DMS153 treated with DMSO at 0.1 percent for 48 hours (cell line): Measurements from ENCODE around the gene CMYA5.
"Not testable (repeated sequence)": the region's sequence is repeated elsewhere in the genome, so short reads cannot be mapped to it uniquely, and the experiment has no call there.

ENCODE experiments used
- DNase-seq: peaks from one replicate; lab custom pipeline; 2025; ENCODE audit not compliant: unreplicated experiment; lab: John Stamatoyannopoulos, UW

CMYA5 gene

GRCh38 chr5:79746642-79747569 lies 57.3 kb downstream of the CMYA5 start:
- DNase-seq = no peak

GRCh38 chr5:79750611-79751510 lies 61.2 kb downstream of the CMYA5 start:
- no peak for DNase-seq

DNA sequence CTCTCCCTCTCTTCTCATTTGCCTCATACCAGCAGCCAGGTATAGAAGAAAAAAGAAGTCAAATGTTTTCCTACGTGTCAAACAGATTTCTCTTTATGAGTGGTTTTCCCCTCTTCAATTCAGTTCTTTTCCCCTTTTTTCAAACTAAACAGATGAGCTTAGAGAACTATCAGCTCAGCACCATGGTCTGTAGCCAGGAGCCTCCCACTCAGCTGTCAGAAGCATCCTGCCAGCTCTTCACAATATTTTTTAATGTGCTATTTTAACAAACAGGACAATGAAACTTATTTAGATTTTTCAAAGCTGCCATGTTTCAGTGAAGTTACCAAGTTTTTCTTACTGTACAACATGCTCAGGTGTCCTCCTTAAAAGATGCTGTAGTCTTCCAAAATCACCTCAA lies 63.5 kb downstream of the CMYA5 start:
- no peak for DNase-seq

- no peak for DNase-seq
Measured at GRCh38 chr5:79753877-79754645, 64.4 kb downstream of the CMYA5 start.

DNA sequence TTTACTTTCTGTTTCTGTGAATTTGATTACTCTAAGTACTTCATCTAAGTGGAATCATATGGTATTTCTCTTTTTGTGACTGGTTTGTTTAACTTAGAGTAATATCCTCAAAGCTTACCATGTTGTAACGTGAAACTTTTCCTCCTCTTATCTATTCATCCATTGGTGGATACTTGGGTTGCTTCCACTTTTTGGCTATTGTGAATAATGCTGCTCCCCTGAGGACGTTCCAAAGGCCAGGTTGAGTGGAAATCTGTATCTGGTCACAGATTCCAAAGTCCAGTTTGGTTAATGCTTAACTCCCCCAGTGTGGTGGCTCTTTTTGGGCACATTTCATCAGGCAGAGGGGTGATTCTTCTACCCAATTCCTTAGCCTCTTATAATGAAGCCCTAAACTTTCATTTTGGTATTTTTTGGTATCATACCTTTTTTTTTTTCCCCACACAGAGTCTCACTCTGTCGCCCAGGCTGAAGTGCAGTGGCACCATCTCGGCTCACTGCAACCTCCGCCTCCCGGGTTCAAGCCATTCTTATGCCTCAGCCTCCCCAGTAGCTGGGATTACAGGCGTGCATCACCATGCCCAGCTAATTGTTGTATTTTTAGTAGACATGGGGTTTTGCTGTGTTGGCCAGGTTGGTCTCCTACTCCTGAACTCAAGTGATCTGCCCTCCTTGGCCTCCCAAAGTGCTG lies 65.4 kb downstream of the CMYA5 start:
- no peak for DNase-seq

GRCh38 chr5:79756076-79756475 lies 66.4 kb downstream of the CMYA5 start:
- no peak for DNase-seq

DNA sequence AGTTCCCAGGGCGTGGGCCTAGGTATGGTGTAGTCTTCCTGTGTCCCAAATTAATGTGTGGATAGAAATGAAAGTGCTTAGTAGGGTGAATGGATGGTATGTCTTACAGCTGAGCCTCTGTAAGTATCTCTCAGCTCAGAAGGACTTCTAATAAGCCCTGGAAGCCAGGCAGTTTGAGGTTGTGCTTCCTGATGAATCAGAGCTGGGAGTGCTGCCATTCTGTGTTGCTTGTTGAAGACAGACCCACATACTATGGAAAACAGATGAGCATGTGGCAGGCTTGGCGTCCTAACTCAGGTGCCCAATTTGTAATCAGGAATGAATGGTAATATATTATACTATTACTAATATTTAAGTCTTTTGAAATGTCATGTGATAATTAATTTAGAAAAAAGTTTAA lies 69.8 kb downstream of the CMYA5 start:
- no peak for DNase-seq

GRCh38 chr5:79759848-79760247 lies 70.2 kb downstream of the CMYA5 start:
- no peak for DNase-seq

DNA sequence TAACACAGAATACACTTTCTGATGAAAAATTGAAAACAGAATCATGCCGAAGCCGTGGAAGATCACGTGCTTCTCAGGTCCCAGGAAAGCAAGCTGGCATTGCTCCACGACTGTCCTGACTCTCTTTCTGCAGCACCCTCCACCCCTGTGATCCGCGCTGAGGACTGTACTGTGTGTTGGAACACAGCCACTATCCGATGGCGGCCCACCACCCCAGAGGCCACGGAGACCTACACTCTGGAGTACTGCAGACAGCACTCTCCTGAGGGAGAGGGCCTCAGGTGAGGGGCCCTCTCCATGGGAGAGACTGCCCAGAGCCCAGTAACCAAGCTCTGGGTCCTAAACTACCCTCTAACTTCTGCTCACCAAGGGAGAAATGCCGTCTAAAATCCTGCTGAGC lies 73.3 kb downstream of the CMYA5 start:
- DNase-seq = no peak

GRCh38 chr5:79764147-79764546 lies 74.5 kb downstream of the CMYA5 start:
- not testable (repeated sequence) for DNase-seq

GRCh38 chr5:79771387-79771786 lies 81.8 kb downstream of the CMYA5 start:
- no peak for DNase-seq

DNA sequence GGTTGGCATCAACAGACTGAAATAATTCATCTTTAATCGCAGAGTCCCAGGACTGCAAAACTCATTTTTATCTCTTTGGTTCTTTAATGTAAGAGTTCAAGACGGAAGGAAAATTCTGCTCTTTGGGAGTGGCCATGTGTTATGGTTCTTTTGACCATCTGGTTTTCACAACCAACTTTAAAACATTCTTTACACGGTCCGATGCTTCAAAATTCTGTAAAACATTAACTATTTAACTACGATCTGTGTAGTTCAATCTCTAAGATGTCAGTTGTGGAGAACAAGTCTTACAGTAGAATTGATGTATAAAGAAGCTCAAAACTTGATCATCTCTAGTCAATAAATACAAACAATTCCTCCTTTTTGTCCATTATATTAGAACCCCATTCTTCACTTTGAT lies 83.0 kb downstream of the CMYA5 start:
- no peak for DNase-seq

- DNase-seq = no peak
Measured at GRCh38 chr5:79773612-79774011, 84.0 kb downstream of the CMYA5 start.

DNA sequence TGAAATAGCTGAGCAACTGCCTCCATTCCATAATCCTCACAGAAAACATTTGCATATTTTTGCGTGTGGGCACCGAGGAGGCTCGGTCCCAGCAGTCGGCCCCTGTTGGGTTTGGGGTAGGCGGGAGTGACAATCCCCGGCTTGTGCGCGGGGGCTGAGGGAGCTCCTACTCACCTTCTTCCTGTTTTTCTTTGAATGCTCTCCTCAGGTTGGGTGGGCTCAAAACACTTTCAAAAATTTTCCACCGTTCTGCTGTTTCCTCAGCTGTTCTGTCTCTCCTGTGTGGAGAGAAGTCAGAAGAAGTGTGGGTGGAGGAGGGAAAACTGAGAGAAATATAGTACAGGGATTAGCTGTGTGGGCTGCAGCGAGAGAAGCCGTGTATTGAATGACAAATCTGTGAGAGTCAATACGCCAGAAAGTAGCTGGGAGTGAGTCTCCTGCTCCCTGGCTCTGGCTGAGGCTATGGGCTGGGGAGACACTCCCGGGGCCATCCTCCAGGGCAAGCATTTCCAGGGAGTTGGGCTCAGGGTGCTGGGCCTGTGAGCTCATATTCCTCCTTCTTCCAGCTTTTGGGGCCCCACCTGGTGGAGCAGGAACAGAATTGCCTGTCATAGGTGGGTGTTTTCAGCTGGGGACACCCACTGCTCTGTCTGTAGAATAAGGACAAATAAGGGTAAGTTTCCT lies 84.7 kb downstream of the CMYA5 start:
- DNase-seq = no peak

DNA sequence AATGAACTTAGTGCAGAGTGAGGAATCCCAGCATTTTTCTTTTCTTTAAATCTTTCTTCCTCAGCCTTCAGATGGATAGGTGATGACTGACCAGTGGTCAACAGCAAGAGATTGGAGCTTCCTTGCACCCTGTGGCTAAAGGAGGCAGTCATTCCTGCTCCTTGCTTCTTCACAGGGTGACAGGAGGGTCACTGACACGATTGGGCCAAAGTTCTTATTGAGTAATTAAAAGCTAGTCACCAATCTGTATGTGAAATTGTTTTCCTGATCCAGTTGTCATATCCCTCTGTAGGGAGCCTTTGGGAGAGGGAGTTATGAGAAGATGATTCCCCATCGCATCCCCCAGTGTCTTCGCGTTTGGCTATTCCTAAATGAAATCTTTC lies 85.2 kb downstream of the CMYA5 start:
- no peak for DNase-seq

- not testable (repeated sequence) for DNase-seq
Measured at GRCh38 chr5:79784741-79785140, 95.1 kb downstream of the CMYA5 start.

DNA sequence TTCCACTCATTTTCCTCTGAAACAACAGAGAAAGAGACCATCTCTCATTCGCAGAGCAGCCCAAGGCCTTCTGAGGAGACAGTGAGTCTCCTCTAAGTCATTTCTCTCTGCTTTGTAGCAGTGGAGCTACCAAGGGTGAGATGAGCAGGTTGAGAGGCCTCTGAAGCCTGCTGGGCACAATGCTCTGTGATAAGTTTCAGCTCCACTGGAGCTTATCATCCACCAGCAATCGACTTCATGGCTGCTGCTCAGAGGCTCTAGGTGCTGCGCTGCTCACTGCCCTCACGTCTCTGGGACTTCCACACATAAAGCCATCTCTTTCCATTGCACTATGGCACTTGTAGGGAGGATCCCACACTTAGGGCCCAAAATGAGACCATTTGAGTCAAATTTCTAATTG lies 96.3 kb downstream of the CMYA5 start:
- no peak for DNase-seq

GRCh38 chr5:79787448-79787847 lies 97.8 kb downstream of the CMYA5 start:
- DNase-seq = no peak

- DNase-seq = no peak
Measured at GRCh38 chr5:79791843-79792242, 102.2 kb downstream of the CMYA5 start.

- DNase-seq = no peak
Measured at GRCh38 chr5:79792463-79792862, 102.8 kb downstream of the CMYA5 start.
